H1 (cell line): ENCODE results near the gene AP3D1. TPM values are rescaled to one million over a fixed set of nuclear protein-coding genes. Genes with fewer than 3 reads are reported as not detected.

Experiments
- CTCF ChIA-PET: fragments of 300-600 bp; sonication (Branson Sonifier 250); formaldehyde crosslinking; loops from one replicate; lab custom pipeline; 2021; ENCODE audit not compliant: partially characterized antibody; lab: Charles Lee
- POLR2A ChIA-PET: fragments of 300-600 bp; sonication (Branson Sonifier 250); formaldehyde crosslinking; loops from one replicate; lab custom pipeline; 2021; ENCODE audit warnings: inconsistent platforms; ENCODE audit not compliant: partially characterized antibody; lab: Charles Lee
- DNase-seq, 2 experiments: peaks; one replicate each; pipeline versions ENCODE4 v3.0.0 to v3.0.0-alpha.2; 2010 to 2022; ENCODE audit warnings: low spot score in 2 of 2, low read depth in 1 of 2, mixed read lengths in 1 of 2
- FAIRE-seq: peaks from 2 replicates; lab custom pipeline; 2011; peaks lifted over from hg19 to GRCh38; lab: Jason Lieb, UNC
- H2AFZ ChIP-seq: 2 replicates; pipeline ENCODE4 v1.8.1; 2012; ENCODE audit warnings: low read length, inconsistent platforms
- H2AK5ac ChIP-seq: 2 replicates; pipeline ENCODE4 v1.6.1; 2013; ENCODE audit warnings: low read depth, low read length
- H2BK120ac ChIP-seq: replicated peaks from 2 replicates; pipeline ENCODE3; 2013; ENCODE audit warnings: low read depth, low read length, inconsistent platforms
- H2BK12ac ChIP-seq: 2 replicates; pipeline ENCODE4 v1.6.1; 2013; ENCODE audit warnings: low read depth, low read length
- H2BK15ac ChIP-seq: 2 replicates; pipeline ENCODE4 v1.6.1; 2013; ENCODE audit warnings: low read length
- H2BK20ac ChIP-seq: 2 replicates; pipeline ENCODE4 v1.6.1; 2013; ENCODE audit warnings: low read length
- H2BK5ac ChIP-seq: 2 replicates; pipeline ENCODE4 v1.6.1; 2013; ENCODE audit warnings: low read depth, low read length
- H3K14ac ChIP-seq: 2 replicates; pipeline ENCODE4 v1.6.1; 2013; ENCODE audit warnings: inconsistent platforms; ENCODE audit not compliant: insufficient read length
- H3K18ac ChIP-seq: 2 replicates; pipeline ENCODE4 v1.6.1; 2013; ENCODE audit warnings: low read length; ENCODE audit errors: extremely low read depth
- H3K23ac ChIP-seq: 2 replicates; pipeline ENCODE4 v1.6.1; 2013; ENCODE audit warnings: inconsistent platforms; ENCODE audit not compliant: insufficient read length
- H3K23me2 ChIP-seq: 2 replicates; pipeline ENCODE4 v1.6.1; 2013; ENCODE audit warnings: low read depth, low read length
- H3K27ac ChIP-seq: 2 replicates; pipeline ENCODE4 v1.6.1; 2011; ENCODE audit warnings: low read depth, low read length, inconsistent platforms
- H3K27me3 ChIP-seq, 4 experiments: replicated peaks in 1 of 4; 1 replicate in 1 of 4; 2 replicates in 3 of 4; pipeline versions ENCODE4 v1.6.1 to v1.8.1; 2011 to 2013; ENCODE audit warnings: low read length in 3 of 4, mild to moderate bottlenecking in 3 of 4, inconsistent platforms in 2 of 4, mixed read lengths in 2 of 4, moderate library complexity in 1 of 4; ENCODE audit not compliant: control insufficient read depth in 3 of 4, insufficient read depth in 3 of 4; ENCODE audit errors: extremely low read depth in 1 of 4
- H3K36me3 ChIP-seq, 4 experiments: 2 replicates each; pipeline versions ENCODE4 v1.6.1 to v1.8.1; 2011 to 2013; ENCODE audit warnings: mild to moderate bottlenecking in 4 of 4, low read length in 3 of 4, moderate library complexity in 2 of 4, control low read depth in 1 of 4, inconsistent platforms in 1 of 4; ENCODE audit not compliant: insufficient read depth in 4 of 4, control insufficient read depth in 2 of 4
- H3K4ac ChIP-seq: replicated peaks from 2 replicates; pipeline ENCODE3; 2013; ENCODE audit warnings: low read length, low read depth, mixed read lengths, inconsistent platforms; ENCODE audit not compliant: insufficient read length
- H3K4me1 ChIP-seq, 4 experiments: replicated peaks in 1 of 4; 1 replicate in 1 of 4; 2 replicates in 3 of 4; pipeline versions ENCODE4 v1.6.1 to v1.8.1; 2011 to 2013; ENCODE audit warnings: low read length in 3 of 4, inconsistent platforms in 2 of 4, mixed read lengths in 1 of 4; ENCODE audit not compliant: insufficient read depth in 4 of 4, control insufficient read depth in 3 of 4
- H3K4me2 ChIP-seq, 2 experiments: 2 replicates each; pipeline versions ENCODE4 v1.6.1 to v1.8.1; 2011 to 2013; ENCODE audit warnings: low read depth in 2 of 2, low read length in 2 of 2, control low read depth in 1 of 2, inconsistent platforms in 1 of 2, mild to moderate bottlenecking in 1 of 2; ENCODE audit not compliant: insufficient read depth in 1 of 2
- H3K4me3 ChIP-seq, 4 experiments: fragments of 200-600, 300-600 bp in 1 of 4; sonication (generic), shearing (Covaris generic), sonication (Bioruptor Twin) in 1 of 4; 2 replicates each; pipeline versions ENCODE4 v1.5.1 to v1.8.1; 2011 to 2016; ENCODE audit warnings: low read length in 4 of 4, low read depth in 3 of 4, control low read depth in 2 of 4, inconsistent platforms in 2 of 4, mild to moderate bottlenecking in 2 of 4, mixed read lengths in 1 of 4, moderate library complexity in 1 of 4; ENCODE audit not compliant: insufficient read depth in 2 of 4; ENCODE audit errors: extremely low read depth in 1 of 4
- H3K56ac ChIP-seq: replicated peaks from 2 replicates; pipeline ENCODE3; 2013; ENCODE audit warnings: low read depth, mild to moderate bottlenecking, mixed read lengths, low read length, inconsistent platforms; ENCODE audit not compliant: insufficient read length
- H3K79me1 ChIP-seq: 2 replicates; pipeline ENCODE4 v1.6.1; 2013; ENCODE audit warnings: low read depth, low read length, control low read depth
- H3K79me2 ChIP-seq, 2 experiments: 2 replicates each; pipeline versions ENCODE4 v1.6.1 to v1.8.1; 2012 to 2013; ENCODE audit warnings: low read length in 2 of 2, mild to moderate bottlenecking in 2 of 2, inconsistent platforms in 1 of 2; ENCODE audit not compliant: insufficient read depth in 2 of 2, control insufficient read depth in 1 of 2
- H3K9ac ChIP-seq, 4 experiments: replicated peaks in 1 of 4; 1 replicate in 1 of 4; 2 replicates in 3 of 4; pipeline versions ENCODE4 v1.6.1 to v1.8.1; 2011 to 2013; ENCODE audit warnings: low read depth in 3 of 4, low read length in 3 of 4, control low read depth in 2 of 4, mild to moderate bottlenecking in 2 of 4, moderate library complexity in 2 of 4, inconsistent platforms in 1 of 4; ENCODE audit errors: extremely low read depth in 1 of 4
- H3K9me3 ChIP-seq, 2 experiments: 2 replicates each; pipeline versions ENCODE4 v1.6.1 to v1.8.1; 2012 to 2013; ENCODE audit warnings: mild to moderate bottlenecking in 2 of 2, moderate library complexity in 2 of 2, control low read depth in 1 of 2, inconsistent platforms in 1 of 2, low read depth in 1 of 2, low read length in 1 of 2, mixed read lengths in 1 of 2; ENCODE audit not compliant: insufficient read depth in 2 of 2
- H4K20me1 ChIP-seq, 2 experiments: replicated peaks in 1 of 2; 2 replicates each; pipeline versions ENCODE3 to v1.8.1; 2011 to 2013; ENCODE audit warnings: inconsistent platforms in 2 of 2, low read length in 2 of 2, mild to moderate bottlenecking in 1 of 2; ENCODE audit not compliant: insufficient read depth in 2 of 2, control insufficient read depth in 1 of 2
- H4K5ac ChIP-seq: 2 replicates; pipeline ENCODE4 v1.6.1; 2013; ENCODE audit warnings: low read length, low read depth, mixed read lengths, inconsistent platforms; ENCODE audit not compliant: insufficient read length
- H4K8ac ChIP-seq: 2 replicates; pipeline ENCODE4 v1.8.0; 2013; ENCODE audit warnings: mild to moderate bottlenecking, moderate library complexity, low read length, inconsistent platforms; ENCODE audit not compliant: insufficient read depth; ENCODE audit errors: extremely low read depth
- H4K91ac ChIP-seq: replicated peaks from 2 replicates; pipeline ENCODE3; 2013; ENCODE audit warnings: low read length, mixed read lengths, inconsistent platforms; ENCODE audit not compliant: insufficient read length
- CBX5 ChIP-seq: fragments of 300-800, 300-1000 bp; sonication (generic); IDR thresholded peaks from 2 replicates; pipeline ENCODE4 v1.7.1; 2016; ENCODE audit warnings: antibody characterized with exemption, low read length, low read depth
- CBX8 ChIP-seq: fragments of 300-800, 300-1000 bp; sonication (generic); IDR thresholded peaks from 2 replicates; pipeline ENCODE4 v1.7.1; 2016; ENCODE audit warnings: low read depth, low read length, borderline replicate concordance
- FOSL1 ChIP-seq: IDR thresholded peaks from 2 replicates; pipeline ENCODE4 v1.6.1; 2011; ENCODE audit warnings: mild to moderate bottlenecking, low read depth, low read length, moderate library complexity; ENCODE audit not compliant: insufficient read depth
- MAX ChIP-seq: IDR thresholded peaks from 2 replicates; pipeline ENCODE4 v1.6.1; 2012; ENCODE audit warnings: inconsistent platforms
- POLR2AphosphoS5 ChIP-seq: IDR thresholded peaks from 2 replicates; pipeline ENCODE4 v1.6.1; 2011; ENCODE audit warnings: low read depth, low read length
- POU5F1 ChIP-seq: IDR thresholded peaks from 2 replicates; pipeline ENCODE4 v1.6.1; 2011; ENCODE audit warnings: low read depth, mild to moderate bottlenecking, low read length, moderate library complexity
- RNF2 ChIP-seq: fragments of 200-900, 300-1000 bp; sonication (generic); IDR thresholded peaks from 2 replicates; pipeline ENCODE4 v1.7.1; 2016; ENCODE audit warnings: borderline replicate concordance, low read depth, mild to moderate bottlenecking, antibody characterized with exemption, low read length; ENCODE audit not compliant: poor library complexity, severe bottlenecking; ENCODE audit errors: missing control alignments
- SP2 ChIP-seq: IDR thresholded peaks from 2 replicates; pipeline ENCODE4 v1.6.1; 2012; ENCODE audit warnings: mild to moderate bottlenecking, low read length, inconsistent platforms
- SRF ChIP-seq: IDR thresholded peaks from 2 replicates; pipeline ENCODE4 v1.6.1; 2011; ENCODE audit warnings: mild to moderate bottlenecking, low read depth, low read length, moderate library complexity
- TBP ChIP-seq: IDR thresholded peaks from 2 replicates; pipeline ENCODE4 v1.6.1; 2011; ENCODE audit warnings: low read depth, low read length, improper control_type of control experiment
- WGBS, 2 experiments: shearing (Covaris generic) in 1 of 2; methylation state at CpG; one replicate each; pipeline versions ENCODE4 v1.1.6 to v1.1.7; 2013 to 2015; ENCODE audit warnings: low lambda C conversion rate in 2 of 2, mixed read lengths in 2 of 2, inconsistent platforms in 1 of 2, low coverage in 1 of 2, missing lambda C conversion rate in 1 of 2; ENCODE audit not compliant: insufficient replicate concordance in 2 of 2, insufficient coverage in 1 of 2, insufficient read length in 1 of 2; ENCODE audit errors: extremely low coverage in 1 of 2, missing lambda C conversion rate in 1 of 2; 5-methylcytosine and 5-hydroxymethylcytosine counted together
- polyA plus RNA-seq, 7 experiments: library from polyadenylated mRNA; depleted of rRNA in 3 of 7; stranded (reverse) in 5 of 7; unstranded in 2 of 7; fragments of >200 nt in 5 of 7; fragments of 200-250 nt in 2 of 7; gene quantifications; 1 replicate in 5 of 7; 2 replicates in 1 of 7; 4 replicates in 1 of 7; pipeline versions ENCODE4 v1.2.1 to v1.2.3, GENCODE V29; 2011 to 2013; ENCODE audit warnings: missing spikeins in 2 of 7, mixed read lengths in 2 of 7
- total RNA-seq: library from RNA; stranded (reverse); fragmentation: NEBNext Ultra II Directional; extraction: Animal tissue kit (Norgen Biotek cat#: 25700); gene quantifications from 2 replicates; pipeline ENCODE4 v1.2.1, GENCODE V29; 2021

The AP3D1 gene
- total and polyA plus RNA-seq, 2 of the 8 experiments (the other 6 are each of a cell fraction or from before 2014, with no cell fraction given), result 161 to 174 TPM

- ChIA-PET CTCF (interaction anchor here (0.6 to 1.8 kb wide), 3 partner anchors 13 to 185 kb away, joined by 3 to 4 read pairs (median 3); no protein-coding TSS in a partner anchor), POLR2A (no interaction called here)
- Histone ChIP-seq H2BK20ac (no peak overlapping the region), H4K20me1 (no peaks in the 10 kb centered on the region), H3K18ac (no peak overlapping the region), H3K27ac (no peak overlapping the region), H2BK120ac (no peak overlapping the region), H2AFZ (no peak overlapping the region), H2BK15ac (no peak overlapping the region), H4K91ac (no peak overlapping the region), H3K4ac (no peak overlapping the region), H3K27me3 (no peaks in the 10 kb centered on the region), H3K4me1 (no peaks in the 10 kb centered on the region; a peak in 2 of 7 replicates), H3K4me3 (no peak overlapping the region), H4K5ac (no peak overlapping the region), H4K8ac (no peak overlapping the region), H3K9ac (no peak overlapping the region), H3K79me1 (no peaks in the 10 kb centered on the region), H2BK12ac (no peak overlapping the region), H3K9me3 (no peaks in the 10 kb centered on the region), H3K56ac (no peak overlapping the region), H3K14ac (no peak overlapping the region), H2AK5ac (no peak overlapping the region), H3K23me2 (no peaks in the 10 kb centered on the region), H3K4me2 (no peak overlapping the region), H3K79me2 (no peaks in the 10 kb centered on the region), H2BK5ac (no peak overlapping the region), H3K23ac (no peak overlapping the region), H3K36me3 (no peaks in the 10 kb centered on the region; a peak in 1 of 8 replicates)
- WGBS, 2 experiments, result 88% methylated on average over 30 of the region's 30 CpGs; no CpG with 5 or more reads in 1 of the 2 experiments
- no peak for DNase-seq
- TF ChIP-seq SP2 (no peak), POU5F1 (no peak), CBX5 (no peak), FOSL1 (no peak), CBX8 (no peak), RNF2 (no peak), POLR2AphosphoS5 (no peak), MAX (no peak), TBP (no peak), SRF (no peak)
- FAIRE-seq, result no peak
These were observed 69.2 kb downstream of the AP3D1 start for GRCh38 chr19:2081873-2082810.
